Adrenal gland (tissue), 5 donors: ENCODE measurements around the gene SCN4A.

Experiments used
- POLR2A ChIP-seq, 2 donors: fragments of 450-650 bp; IDR thresholded peaks; one replicate each; pipeline ENCODE4 v1.6.1; 2017; ENCODE audit warnings: antibody characterized with exemption in 2 of 2, mild to moderate bottlenecking in 2 of 2, moderate library complexity in 1 of 2
- TF ChIP-seq, protein P1 (sequence below), 6 experiments: fragments of 450-650 bp in 4 of 6; fragments of 200-600 bp in 2 of 6; sonication (generic) in 1 of 6; IDR thresholded peaks; 1 replicate in 5 of 6; 2 replicates in 1 of 6; pipeline versions ENCODE4 v1.5.1 to v1.8.0; 2016 to 2021; ENCODE audit warnings: antibody characterized with exemption in 6 of 6, mild to moderate bottlenecking in 2 of 6, moderate library complexity in 1 of 6
- donor health status: DM: no; HTN: no; CAD: no.

GRCh38 chr17:63991611-63992010 is 18.9 kb upstream of the SCN4A start:
- TF ChIP-seq, protein P1, sequence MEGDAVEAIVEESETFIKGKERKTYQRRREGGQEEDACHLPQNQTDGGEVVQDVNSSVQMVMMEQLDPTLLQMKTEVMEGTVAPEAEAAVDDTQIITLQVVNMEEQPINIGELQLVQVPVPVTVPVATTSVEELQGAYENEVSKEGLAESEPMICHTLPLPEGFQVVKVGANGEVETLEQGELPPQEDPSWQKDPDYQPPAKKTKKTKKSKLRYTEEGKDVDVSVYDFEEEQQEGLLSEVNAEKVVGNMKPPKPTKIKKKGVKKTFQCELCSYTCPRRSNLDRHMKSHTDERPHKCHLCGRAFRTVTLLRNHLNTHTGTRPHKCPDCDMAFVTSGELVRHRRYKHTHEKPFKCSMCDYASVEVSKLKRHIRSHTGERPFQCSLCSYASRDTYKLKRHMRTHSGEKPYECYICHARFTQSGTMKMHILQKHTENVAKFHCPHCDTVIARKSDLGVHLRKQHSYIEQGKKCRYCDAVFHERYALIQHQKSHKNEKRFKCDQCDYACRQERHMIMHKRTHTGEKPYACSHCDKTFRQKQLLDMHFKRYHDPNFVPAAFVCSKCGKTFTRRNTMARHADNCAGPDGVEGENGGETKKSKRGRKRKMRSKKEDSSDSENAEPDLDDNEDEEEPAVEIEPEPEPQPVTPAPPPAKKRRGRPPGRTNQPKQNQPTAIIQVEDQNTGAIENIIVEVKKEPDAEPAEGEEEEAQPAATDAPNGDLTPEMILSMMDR (IDR thresholded peaks at IDR 0.05), result no peak
- no peak for TF ChIP-seq POLR2A (IDR thresholded peaks at IDR 0.05)
